HG03103 (cell line): ENCODE data around the gene KRTAP6-3.

Experiments used
- ATAC-seq: cut with Tn5 transposase; IDR thresholded peaks from one replicate; pipeline ENCODE4 v1.9.1; 2021; ENCODE audit warnings: low read depth; ENCODE audit not compliant: unreplicated experiment

KRTAP6-3 gene, protein sequence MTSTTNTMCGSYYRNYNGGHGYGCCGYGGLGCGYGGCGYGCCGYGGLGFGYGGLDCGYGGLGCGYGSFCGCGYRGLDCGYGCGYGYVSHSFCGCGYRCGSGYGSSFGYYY

DNA sequence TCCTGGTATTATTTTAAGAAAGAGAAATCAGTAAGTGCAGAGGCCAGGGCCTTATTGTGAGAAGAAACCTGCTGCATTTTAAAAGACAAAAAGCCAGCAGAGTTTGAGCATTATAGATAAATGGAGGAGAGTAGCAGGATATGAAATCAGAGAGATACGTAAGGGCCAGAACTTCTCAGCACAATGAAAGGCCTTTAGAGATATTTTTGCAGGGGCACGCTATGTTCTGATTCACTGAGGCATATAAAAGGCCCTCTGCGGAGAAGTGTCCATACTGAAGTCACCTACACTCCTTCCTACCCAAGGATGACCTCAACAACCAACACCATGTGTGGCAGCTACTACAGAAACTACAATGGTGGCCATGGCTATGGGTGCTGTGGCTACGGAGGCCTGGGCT is at the start of gene KRTAP6-3:
Gene KRTAP6-3, plus strand, starts transcription at position 301 of the 400 bp plus-strand sequence. Its CDS starts 6 bp downstream, at position 307.
- no peak for ATAC-seq

DNA sequence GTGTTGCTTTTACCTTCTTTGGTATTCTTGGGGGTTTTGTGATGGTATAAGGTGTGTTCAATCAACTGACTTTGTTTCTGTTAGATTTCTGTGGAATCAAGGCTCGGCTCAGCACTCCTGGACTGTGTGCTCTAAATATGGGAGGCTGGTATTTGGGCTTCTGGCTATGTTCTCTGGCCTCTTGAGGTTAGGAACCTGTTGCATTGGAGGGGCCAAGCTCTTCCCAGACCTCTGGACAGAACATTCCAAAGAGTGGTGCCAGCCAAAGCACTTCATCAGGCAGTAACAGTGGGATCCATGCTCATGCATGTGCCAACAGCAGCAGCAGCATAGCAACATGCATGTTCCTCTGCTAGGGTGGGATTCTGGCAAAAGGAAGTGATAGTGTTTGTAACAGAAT is 39.5 kb upstream of the KRTAP6-3 start:
- ATAC-seq, result no peak

DNA sequence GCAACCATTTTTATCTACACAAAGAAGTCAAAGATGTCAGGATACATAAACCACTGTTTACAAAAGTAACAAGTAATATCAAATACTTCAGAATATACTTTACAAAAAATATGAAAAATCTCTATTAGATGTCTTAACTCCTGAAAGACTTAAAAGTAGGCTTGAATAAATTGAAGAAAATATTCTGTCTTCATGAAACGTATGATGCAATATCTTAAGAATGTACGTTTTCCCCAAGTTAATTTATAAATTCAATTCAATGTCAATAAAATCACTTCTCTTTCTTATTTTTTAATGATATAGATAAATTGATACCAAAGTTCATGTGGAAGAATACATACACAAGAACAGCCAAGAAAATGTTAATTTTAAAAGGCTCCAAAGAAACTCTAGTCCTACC is 37.1 kb upstream of the KRTAP6-3 start:
- no peak for ATAC-seq

DNA sequence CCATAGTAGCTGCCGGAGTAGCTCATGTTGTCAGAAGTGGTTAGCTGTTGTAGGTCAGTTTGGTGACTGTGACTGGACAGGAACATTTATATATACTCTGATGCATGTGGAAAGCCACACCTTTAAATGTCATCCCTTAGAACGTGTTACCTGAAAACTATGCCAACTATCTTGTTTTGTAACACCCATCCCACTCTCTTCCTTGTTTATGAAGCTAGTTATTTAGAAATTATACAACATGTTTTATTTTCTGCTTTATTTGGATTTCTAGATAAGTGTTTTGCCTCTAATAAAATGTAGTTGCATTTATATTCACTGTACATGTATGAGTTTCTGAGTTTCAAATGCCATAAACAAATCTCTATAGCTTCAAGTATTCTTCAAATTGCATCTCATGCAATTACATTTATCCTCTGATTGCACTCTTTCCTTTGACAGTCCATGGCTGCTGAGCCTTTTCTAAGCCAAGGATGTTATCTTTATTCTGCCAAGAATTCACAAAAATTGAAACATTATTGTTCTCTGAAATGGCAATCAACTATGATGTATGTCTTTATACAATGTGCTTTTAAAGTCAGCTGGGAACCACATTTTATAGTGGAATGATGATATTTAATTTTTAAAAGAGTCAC is 30.9 kb upstream of the KRTAP6-3 start, which contains the start of gene KRTAP19-7:
Gene KRTAP19-7, minus strand, starts transcription at position 51 of the 632 bp plus-strand sequence. Its CDS starts 25 bp downstream, at position 26.
- no peak for ATAC-seq

DNA sequence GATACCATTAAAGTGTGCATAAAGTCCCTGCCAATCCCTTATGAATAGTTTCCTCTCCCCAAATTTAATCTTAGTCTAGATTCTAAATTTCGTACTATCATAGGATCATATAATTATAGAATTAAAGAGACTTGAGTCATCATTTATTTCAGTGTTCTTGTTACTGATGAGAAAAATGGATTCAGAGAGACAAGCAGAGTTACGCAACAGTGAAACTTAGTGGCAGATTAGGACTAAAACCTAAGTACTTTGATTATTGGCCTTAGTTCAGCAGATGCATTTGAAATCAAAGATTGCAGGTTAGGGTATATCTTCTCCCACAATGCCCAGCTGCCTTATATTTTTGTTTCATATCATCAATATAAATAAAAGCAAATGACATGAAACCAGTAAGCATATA is 30.3 kb upstream of the KRTAP6-3 start:
- no peak for ATAC-seq

DNA sequence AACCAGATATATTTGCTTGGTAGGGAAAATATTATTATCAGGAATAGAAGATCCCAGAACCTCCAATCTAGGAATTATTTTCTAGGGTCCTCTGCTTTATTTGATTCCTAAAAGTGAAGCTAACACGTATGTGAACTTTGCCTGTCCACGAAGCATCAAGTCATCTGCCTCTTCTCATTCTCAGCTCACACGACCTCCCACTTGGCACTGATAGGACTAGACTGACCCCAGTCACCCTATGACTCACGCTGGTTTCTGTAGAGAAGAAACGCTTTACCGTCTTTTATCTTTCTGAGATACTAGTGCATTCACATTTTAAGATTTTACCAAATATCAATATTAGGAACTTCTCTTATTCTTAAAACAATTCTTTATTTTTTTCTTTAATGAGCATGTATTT is 29.2 kb upstream of the KRTAP6-3 start:
- ATAC-seq, result no peak

DNA sequence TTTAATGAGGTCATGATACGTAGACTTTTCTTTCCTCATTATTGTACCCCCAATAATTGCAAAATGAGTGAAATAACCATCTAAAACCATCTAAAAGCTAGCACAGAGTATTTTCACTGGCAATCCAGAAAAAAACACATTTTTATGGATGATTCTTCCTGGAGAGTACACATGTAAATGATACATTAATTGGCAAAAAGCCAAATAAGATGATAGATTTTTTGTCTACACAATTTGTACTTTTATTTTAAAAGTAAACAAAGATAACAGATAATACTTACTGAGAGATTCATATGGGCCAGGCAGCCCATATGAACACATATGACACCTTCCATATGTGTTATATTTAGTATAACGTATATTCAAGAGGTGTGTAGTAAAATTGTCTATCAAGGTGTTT is 28.6 kb upstream of the KRTAP6-3 start:
- no peak for ATAC-seq

DNA sequence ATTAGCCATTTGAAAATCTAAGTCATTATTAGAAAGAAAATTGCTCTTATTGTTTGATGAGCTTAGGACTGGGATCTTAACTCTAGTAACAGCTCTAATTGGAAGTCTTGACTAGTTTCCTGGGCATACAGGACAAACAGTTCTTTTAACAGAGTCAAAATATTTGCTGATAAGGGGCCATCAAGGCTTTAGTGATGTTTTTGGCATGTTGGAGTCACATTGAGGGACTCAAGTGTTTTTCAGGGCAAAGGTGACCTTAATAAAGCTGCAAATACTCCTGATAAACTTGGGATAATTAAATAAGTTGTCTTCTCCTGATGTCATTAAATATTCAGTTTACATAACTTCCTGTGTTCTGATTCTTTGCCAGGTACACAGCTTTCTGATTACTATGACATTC is 24.6 kb upstream of the KRTAP6-3 start:
- ATAC-seq, result no peak

DNA sequence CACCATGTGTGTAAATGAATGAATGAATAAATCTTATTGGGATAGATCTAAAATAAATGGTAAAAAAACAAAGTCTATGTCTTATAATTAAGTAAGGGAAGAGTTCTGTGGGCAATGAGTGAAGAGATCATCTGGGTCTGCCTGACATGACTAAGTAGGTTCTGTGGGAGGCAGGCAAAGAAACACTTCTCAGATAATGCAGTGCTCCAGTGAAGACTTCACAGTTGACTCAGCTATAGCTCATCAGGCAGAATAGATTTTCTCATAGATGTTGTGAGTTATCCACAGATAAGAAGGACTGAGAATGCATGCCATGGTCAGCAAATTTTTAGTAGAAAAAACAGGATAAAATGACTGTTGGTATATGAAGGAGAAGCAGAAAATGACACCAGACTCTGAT is 14.5 kb upstream of the KRTAP6-3 start:
- no peak for ATAC-seq

DNA sequence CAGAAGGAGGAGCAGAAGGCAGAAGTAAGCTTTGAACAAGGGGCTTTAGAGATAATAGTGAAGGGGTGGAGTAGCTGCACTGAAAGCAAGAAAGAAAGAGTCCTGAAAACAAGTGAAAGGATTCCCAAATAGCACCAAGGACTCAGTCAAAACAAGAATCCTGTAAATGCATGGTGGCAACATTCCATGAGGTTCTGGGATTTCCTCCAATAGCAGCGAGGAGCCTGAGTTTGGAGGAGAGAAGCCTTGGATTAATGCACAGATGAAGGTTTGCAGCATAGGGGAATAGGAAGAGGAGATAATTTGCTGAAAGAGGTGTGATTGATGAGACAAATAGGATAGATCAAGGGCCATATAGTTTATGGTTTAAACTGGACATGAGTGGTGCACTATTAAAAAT is 12.9 kb upstream of the KRTAP6-3 start:
- no peak for ATAC-seq

DNA sequence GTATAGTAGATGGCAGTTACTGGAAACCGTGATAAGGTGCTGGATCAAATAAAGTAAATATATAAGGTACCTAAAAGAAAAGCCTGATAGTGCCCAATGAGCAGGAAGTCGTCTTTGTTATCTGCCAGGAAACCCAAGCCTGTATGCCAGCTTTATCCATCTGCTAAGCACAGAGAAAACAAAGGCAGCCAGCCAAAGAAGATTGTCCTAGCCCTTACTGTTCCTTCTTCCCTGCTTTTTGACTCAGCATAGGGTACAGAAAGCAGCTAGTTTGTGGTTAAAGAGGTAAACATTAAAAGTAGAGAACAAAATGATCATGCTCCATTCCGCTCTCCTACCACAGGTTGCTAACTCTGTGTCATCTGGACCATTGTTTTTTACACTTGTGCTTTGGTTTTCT is 12.1 kb upstream of the KRTAP6-3 start:
- no peak for ATAC-seq

DNA sequence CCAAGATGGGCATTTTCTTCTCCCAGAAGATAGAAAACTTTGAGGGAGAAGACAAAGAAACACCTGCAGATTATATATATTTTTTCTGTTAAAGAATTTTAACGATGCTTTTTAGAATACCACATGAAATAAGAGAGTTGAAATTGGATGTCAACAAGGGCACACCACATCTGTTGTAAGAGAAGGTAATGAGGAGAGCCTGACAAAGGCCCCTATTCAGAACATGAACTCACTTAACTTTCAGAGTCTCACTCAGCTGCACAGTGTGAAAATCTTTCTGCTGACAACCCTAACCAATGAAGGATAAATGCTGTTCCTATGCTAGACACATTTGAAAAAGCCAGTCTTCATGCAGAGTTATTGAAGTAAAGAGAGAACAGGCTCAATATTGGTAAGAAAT is 9.4 kb upstream of the KRTAP6-3 start:
- no peak for ATAC-seq

DNA sequence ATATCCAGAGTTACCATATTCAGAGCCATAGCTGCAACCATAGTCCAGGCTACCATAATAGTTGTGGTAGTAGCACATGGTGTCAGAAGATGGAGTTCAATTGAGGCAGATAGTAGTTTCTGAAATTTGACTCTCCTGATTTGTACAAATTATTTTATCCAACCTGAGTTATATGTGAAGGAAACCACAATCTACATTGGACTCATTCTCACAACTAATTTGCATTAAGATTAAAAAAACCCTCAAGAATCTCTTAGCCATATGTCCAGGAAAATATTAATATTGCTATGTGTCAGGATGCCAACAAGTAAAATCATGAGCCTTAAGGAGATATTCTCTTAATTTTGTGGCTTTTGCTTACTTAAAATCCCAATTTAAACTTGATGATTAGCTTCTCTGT is 1.9 kb upstream of the KRTAP6-3 start, which contains the start of gene KRTAP22-2:
Gene KRTAP22-2, minus strand, starts transcription at position 101 of the 400 bp plus-strand sequence.
- ATAC-seq, result no peak

DNA sequence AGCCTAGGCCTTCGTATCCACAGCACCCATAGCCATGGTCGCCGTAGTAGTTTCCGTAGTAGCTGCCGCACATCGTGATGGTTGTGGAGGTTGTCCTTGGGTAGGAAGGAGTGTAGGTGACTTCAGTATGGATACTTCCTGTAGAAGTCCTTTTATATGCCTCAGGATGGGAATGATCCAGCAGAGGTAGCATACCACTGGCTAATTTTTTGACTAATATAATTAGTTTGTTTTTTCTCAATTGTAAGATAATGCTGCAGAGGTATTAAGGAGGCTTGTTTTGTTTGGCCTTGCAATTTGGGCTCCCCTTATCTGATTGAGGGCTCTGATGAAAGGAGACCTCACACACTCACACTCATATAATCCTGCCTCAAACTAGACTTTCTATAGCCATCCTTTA is 6.6 kb downstream of the KRTAP6-3 start, which contains the start of gene KRTAP6-2:
Gene KRTAP6-2, minus strand, starts transcription at position 101 of the 400 bp plus-strand sequence. Its CDS starts 28 bp downstream, at position 73.
- no peak for ATAC-seq

DNA sequence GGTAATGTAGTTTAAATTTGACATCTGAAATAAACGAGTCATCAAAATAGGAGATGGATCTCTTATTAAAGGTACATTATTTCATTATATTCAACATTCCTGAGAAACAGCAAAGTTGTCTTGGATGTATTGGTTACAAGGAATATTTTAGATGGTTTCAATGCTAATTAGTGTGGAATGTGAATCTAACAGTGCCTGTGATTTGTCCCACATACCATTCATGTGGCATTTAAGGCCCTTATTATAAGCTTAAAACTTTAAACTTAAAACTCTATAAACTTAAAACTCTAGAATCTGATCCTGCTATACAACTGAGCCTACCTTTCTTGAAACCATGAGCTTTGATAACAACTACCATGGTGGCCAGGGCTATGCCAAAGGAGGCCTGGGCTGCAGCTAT is 8.5 kb downstream of the KRTAP6-3 start, which contains the start of gene KRTAP22-1:
Gene KRTAP22-1, plus strand, starts transcription at position 301 of the 400 bp plus-strand sequence.
- ATAC-seq, result no peak

DNA sequence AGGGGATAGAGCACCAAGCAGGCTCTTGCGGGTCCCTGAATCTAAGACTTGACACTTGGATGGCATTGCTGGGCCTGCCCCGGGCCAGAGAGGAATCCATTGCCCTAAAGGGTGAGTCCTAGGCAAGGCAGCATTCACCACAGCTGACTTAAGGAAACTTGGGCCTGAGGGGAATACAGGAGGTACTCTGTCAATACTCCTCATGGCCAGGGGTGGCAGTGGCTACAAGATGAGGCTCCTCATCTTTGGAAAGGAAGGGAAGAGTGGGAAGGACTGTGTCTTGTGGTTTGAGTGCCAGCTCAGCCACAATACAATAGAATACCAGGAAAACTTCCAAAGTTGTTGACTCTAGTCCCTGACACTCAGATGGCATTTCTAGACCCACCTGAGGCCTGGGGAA is 13.7 kb downstream of the KRTAP6-3 start:
- ATAC-seq, result no peak

DNA sequence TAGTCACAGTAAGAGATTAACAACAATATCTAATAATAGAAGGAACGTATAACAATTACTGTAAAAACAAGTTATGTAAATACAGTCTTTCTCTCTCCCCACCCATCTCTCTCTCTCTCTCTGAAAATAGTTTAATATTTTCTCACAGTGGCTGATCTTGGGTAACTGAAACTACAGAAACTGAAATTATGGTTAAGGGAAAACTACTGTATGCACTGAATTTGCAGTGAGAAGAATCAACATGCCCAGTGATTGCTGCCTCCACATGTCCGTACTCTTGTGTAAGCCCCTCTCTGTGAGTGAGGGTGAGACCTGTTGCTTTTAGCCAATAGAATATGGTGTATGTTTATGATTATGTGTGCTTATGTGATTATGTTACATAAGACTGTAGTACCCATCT is 19.9 kb downstream of the KRTAP6-3 start:
- ATAC-seq, result no peak

DNA sequence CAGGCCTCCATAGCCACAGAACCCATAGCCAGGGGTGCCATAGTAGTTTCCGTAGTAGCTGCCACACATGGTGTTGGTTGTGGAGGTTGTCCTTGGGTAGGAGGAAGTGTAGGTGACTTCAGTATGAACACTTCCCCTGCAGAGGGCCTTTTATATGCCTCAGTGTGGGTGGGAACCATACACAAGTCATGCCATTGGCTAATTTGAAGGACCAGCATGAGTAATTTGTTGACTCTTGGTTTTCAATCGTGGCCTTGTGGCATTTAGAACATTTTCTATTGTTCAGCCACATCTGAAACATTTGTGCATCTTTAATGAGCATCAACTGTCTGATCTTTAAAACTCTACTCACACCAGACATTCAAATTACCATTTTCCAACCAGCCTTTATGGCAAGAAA is 21.6 kb downstream of the KRTAP6-3 start, which contains the start of gene KRTAP6-1:
Gene KRTAP6-1, minus strand, starts transcription at position 95 of the 400 bp plus-strand sequence. Its CDS starts 26 bp downstream, at position 69.
- no peak for ATAC-seq

DNA sequence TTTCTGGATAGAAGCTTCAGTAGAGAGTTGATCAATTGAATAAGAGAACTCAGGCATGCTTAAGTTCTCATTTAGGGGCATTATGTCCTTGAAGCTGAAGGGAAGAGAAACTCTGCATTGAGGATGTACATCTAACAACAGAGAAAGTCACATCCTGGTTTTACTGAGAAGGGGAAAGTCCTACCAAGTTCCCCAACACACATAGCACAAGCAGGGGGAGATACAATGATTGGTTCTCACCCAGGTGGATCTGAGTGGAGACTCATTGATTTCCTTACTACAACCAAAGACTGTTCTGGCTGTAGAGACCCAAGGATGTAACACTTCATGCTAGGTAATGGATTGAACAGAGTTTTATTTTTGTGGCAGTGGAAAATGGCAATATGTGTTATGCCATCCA is 23.0 kb downstream of the KRTAP6-3 start:
- no peak for ATAC-seq

DNA sequence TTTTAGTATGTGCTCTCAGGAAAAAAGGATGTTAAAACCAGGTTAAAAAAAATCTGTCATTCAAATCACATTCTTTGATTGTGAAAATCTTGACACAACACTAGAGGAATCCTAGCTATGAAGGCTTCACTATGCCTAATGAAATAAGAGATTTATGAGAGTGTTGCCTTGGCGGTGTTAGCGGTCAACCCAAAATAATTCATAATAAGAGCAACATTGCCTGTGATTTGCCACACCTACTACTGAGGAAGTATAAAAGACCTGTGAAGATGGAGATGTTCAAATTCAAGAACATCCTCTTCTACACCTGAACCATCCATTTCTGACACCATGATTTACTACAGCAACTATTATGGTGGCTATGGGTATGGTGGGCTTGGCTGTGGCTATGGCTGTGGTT is 23.9 kb downstream of the KRTAP6-3 start, which contains the start of gene KRTAP20-1:
Gene KRTAP20-1, plus strand, starts transcription at position 301 of the 400 bp plus-strand sequence. Its CDS starts 30 bp downstream, at position 331.
- ATAC-seq, result no peak

DNA sequence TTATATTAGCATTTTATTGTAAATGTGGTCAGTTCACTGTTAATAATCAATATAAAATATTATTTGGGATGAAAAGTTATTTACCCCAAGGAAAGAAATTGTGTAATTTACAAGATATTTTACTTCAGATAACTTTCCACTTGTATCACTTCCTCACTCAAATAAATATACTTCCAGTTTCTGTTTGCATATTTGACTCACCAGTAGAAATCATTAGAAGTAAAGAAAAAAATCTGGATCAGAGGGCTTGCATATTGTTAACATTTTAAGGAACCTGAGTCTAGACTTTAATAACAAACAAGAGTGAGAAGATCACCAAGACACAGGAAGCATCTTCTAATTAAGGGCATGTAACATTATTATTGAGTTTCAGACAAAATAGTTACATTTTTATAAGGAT is 27.8 kb downstream of the KRTAP6-3 start:
- ATAC-seq, result no peak

DNA sequence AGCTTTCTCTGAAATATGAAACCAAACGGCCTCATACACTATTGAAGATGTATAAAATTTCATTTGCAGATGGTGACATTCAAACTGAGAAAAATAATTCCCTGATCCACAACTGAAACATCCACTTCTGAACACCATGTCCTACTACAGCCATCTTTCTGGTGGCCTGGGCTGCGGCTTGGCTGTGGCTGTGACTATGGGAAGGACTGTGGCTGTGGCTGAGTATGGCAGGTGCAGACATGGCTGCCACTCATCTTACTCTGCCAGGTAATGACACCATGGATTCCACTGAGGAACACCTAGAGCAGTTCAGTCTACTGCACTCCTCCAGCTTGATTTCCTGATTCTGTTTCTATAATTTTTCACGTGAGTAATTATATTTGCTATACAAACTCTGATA is 28.3 kb downstream of the KRTAP6-3 start, which contains the start of gene KRTAP20-4:
Gene KRTAP20-4, plus strand, starts transcription at position 106 of the 400 bp plus-strand sequence.
- ATAC-seq, result no peak
